Activated CD4-positive, alpha-beta T cell treated with anti-CD3 and anti-CD28 coated beads, Interleukin-2, amount 50 U/mL, for 4 hours (primary cell): ENCODE measurements around the gene LKAAEAR1.

Experiments
- DNase-seq, 2 experiments: peaks; one replicate each; pipeline ENCODE4 v3.0.0-alpha.2; 2020

LKAAEAR1 gene

GRCh38 chr20:64110411-64111068 lies 26.3 kb upstream of the LKAAEAR1 start:
- DNase-seq = no peak

- DNase-seq = no peak
Observed at GRCh38 chr20:64109831-64110391, 25.7 kb upstream of the LKAAEAR1 start.

- no peak for DNase-seq
Observed at GRCh38 chr20:64108731-64109681, 24.8 kb upstream of the LKAAEAR1 start.

GRCh38 chr20:64107736-64108457 lies 23.7 kb upstream of the LKAAEAR1 start:
- no peak for DNase-seq

GRCh38 chr20:64106981-64107735 lies 23.0 kb upstream of the LKAAEAR1 start, which contains the start of gene NPBWR2:
Gene NPBWR2 (minus strand): TSS chr20:64107565. CDS start chr20:64106831, 734 bp downstream.
- no peak for DNase-seq

DNA sequence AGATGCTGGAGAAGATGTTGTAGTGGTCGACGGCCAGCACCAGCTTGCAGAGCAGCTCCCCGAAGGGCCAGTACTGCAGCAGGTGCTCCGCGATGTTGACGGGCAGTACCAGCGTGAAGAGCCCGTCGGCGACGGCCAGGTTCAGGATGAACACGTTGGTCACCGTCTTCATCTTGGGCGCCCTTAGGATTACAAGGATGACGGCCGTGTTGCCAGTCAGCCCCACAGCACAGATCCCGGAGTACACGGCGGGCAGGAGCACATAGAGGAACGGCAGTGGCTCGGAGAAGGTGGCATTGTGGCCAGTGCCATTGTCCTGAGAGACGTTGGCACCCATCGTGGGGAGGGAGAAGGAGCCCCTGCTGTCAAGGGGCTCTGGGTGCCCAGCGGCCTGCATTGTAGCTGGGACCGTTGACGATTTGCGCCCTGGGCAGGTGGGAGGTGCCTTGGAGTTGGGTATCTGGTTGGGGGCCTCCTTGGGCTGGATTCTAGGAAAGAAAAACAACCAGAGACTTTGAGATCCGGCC lies 22.3 kb upstream of the LKAAEAR1 start:
- no peak for DNase-seq

GRCh38 chr20:64105846-64106434 lies 21.7 kb upstream of the LKAAEAR1 start:
- DNase-seq = no peak

- DNase-seq = no peak
Observed at GRCh38 chr20:64104667-64105451, 20.7 kb upstream of the LKAAEAR1 start.

GRCh38 chr20:64103871-64104666 lies 19.9 kb upstream of the LKAAEAR1 start:
- DNase-seq = no peak

DNA sequence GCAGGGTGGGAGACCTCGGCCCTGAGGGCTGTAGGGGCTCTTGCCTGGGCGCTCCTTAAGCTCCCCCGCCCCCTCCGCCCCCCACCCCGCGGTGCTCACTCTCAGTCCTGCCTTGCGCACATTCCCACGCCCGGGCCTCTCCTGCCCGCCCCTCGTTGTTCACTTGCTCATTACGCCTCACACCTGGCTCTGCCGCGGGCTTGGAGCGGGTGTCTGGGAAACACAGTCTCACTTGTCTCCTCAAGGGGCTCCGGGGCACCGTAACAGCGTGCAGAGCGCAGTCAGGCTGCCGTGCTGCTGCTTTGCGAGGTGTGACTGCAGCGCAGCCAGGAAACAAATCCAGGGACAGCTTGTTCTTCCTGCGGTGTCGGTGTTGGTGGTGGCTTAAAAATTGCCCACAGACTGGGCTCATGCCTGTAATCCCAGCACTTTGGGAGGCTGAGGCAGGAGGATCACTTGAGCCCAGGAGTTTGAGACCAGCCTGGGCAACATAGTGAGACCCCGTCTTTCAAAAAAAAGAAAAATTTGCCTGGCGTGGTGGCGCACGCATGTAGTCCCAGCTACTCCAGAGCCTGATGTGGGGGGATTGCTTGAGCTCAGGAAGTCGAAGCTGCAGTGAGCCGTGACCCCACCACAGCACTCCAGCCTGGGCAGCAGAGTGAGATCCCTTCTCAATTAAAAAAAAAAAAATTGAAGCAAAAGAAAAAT lies 18.6 kb upstream of the LKAAEAR1 start:
- no peak for DNase-seq

- peak; percentile 50 to 53 for DNase-seq
Observed at GRCh38 chr20:64101731-64102621, 17.8 kb upstream of the LKAAEAR1 start.

DNA sequence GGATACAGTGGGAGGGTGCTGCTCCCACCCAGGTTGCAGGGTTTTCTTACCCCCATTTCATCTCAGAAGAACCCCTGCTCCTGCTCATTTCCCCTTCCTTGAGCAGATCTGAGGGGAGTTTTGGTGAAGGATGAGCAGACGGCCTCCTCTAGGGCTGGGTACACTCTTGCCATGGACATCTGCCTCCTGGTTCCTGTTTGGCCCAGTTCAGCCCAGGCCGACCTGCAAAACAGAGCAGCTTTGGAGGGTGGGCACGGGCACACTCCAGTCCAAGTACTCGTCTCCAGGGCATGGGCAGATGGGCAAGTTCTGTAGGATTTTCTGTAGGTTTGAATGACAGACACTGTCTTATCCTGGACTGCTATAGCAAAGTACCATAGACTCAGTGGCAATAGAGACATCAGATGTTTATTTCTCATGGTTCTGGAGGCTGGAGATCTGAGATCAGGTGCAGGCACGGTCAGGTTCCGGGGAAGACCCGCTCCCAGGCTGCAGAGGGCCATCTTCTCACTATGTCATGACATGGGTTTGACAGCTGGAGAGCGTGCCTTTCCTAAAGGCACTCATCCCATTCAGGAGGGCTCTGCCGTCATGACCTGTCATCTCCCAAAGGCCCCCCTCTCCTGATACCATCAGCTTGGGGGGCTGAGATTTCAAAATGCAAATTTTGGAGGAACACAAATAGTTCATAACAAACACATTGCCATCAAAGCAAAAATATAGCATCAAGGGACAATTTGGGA lies 16.9 kb upstream of the LKAAEAR1 start:
- no peak for DNase-seq

DNA sequence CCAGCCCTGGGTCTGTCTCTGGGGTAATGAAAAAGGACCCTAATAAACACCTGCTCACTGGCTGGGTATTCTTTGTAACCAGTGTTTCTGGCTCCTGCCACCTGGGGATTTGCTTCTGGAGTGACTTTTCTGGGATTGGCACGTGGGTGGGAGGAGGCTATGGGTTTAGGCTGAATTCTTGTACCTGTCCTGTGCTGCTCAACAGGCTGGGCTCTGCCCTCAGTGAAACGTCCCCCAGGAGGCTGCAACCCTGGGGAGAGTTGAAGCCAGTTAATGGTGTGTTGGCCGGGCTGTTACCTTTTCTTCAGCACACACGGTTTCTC lies 16.3 kb upstream of the LKAAEAR1 start:
- no peak for DNase-seq

DNA sequence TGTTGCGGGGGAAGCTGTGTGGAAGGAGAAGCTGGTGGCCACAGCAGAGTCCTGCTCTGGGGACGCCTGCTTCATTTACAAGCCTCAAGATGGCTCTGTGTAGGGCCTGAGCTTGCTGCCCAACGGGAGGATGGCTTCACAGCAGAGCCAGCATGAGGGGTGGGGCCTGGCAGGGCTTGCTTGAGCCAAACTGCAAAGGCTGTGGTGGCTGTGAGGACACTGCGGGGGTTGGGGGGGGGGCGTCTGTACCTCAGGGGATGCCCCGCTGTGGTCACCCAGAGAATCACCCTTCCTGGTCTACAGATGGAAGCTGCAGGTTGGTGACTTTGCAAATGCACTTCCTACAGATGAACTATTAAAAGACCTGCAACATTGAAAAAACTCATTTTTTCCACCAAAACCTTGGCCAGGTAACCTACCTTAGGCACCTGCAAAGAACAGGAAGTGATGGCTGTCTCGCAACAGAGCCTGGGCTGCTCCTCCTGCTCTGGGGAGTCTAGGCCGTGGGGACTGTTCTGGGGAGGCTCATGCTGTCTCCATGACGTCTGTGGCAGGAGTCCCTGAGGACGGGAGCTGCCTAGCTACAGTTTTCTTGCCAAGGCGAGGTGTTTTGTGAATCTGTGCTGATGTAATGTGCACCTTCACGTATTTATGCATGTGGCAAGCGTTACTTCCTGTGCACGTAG lies 15.8 kb upstream of the LKAAEAR1 start:
- no peak for DNase-seq

DNA sequence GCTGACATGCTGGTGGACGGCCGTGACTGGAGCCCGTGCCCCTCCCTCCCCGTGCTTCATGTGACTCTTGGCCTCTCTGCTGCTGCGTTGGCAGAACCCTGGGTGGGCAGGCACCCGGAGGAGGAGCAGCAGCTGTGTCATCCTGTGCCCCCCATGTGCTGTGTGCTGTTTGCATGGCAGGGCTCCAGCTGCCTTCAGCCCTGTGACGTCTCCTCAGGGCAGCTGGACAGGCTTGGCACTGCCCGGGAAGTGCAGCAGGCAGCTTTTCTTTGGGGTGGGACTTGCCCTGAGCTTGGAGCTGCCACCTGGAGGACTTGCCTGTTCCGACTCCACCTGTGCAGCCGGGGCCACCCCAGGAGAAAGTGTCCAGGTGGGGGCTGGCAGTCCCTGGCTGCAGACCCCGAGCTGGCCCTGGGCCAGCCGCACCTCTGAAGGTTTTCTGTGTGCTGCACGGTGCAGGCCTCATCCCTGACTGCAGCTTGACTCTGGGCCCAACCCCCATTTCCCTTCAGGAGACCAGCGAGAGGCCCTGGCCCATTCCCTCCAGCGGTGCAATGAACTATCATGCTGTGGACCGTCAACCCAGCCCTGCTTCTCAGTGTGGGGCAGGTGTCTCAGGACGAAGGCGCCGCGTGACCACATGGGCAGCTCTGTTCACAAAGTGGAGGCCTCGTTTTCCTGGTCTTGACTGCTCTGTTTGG lies 15.0 kb upstream of the LKAAEAR1 start:
- no peak for DNase-seq

GRCh38 chr20:64098471-64099013 lies 14.3 kb upstream of the LKAAEAR1 start:
- DNase-seq = no peak
